GM21360 (cell line): ENCODE measurements around the gene NUDT9.
A peak's percentile ranks its signal among the peaks of the same experiment; 100 is the strongest.
"Not testable (repeated sequence)": the region's sequence is repeated elsewhere in the genome, so short reads cannot be mapped to it uniquely, and the experiment has no call there.

Source experiments
- ATAC-seq: cut with Tn5 transposase; IDR thresholded peaks from one replicate; pipeline ENCODE4 v1.9.1; 2021; ENCODE audit warnings: mild to moderate bottlenecking, moderate library complexity; ENCODE audit not compliant: unreplicated experiment

The NUDT9 gene

DNA sequence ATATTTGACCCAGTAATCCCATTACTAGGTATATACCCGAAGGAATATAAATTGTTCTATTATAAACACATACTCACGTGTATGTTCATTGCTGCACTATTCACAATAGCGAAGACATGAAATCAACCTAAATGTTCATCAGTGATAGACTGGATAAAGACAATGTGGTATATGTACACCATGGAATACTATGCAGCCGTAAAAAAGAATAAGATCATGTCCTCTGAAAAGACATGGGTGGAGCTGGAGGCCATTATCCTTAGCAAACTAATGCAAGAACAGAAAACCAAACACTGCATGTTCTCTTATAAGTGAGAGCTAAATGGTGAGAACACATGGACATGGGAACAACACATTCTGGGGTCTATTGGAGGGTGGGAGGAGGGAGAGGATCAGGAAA lies 36.5 kb downstream of the NUDT9 start:
- ATAC-seq, result no peak

DNA sequence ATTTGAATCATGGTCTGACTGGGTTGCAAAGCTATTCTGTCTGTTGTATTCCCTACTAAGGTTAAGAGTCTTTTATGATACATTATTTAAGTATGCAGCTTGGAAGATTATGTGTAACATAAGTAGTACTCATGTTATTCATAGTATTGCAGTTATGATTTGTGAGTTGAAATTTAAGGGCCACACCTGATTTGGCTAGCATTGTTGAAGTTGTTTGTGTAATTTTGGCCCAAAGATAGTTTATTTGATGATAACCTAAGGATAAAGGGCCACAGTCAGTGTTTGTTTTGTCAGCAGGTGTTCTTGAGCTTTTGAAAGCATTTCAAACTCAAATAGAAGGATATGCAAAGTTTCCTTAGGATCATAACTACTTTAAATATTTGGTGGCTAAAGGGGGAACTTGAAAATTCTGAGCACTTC lies 38.9 kb downstream of the NUDT9 start:
- ATAC-seq, result no peak

DNA sequence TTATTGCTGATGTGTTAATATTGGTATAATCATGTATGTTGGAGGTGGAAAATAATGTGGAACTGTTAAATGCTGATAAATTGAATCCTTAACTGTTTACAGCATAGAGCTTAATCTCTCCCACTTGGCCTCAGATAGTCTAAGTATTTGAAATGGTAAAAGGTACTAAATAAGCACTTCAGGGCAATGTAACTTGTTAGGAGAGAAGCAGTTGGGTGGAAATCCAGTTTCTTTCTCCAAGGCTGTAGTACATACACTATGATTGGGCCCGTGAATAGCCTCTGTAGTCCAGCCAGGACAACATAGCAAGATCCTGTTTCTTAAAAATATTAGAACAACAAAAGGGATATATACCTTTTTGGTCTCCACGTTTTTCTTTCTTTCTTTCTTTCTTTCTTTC lies 39.7 kb downstream of the NUDT9 start:
- no peak for ATAC-seq

DNA sequence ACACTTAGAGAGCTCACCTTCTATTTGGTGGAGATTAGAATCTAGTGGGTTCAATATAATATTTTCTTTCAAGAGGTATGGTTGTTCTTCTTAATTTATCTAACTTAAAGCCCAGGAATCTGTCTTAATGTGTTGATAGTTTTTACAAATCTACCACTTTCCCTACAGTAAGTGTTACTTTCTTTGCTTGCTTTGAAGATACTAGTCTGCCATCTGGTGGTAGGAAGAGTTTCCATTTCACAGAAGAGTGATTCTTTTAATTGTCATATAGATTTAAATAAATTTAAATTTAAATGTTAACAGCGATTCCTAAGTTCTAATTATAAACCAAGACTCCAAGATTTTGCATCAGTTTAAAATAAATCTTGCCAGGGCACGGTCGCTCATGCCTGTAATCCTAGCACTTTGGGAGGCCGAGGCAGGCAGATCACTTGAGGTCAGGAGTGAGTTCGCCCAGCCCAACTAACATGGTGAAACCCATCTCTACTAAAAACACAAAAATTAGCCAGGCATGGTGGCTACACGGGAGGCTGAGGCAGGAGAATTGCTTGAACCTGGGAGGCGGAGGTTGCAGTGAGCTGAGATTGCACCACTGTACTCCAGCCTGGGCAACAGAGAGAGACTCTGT lies 43.5 kb downstream of the NUDT9 start:
- ATAC-seq, result peak; percentile 55

DNA sequence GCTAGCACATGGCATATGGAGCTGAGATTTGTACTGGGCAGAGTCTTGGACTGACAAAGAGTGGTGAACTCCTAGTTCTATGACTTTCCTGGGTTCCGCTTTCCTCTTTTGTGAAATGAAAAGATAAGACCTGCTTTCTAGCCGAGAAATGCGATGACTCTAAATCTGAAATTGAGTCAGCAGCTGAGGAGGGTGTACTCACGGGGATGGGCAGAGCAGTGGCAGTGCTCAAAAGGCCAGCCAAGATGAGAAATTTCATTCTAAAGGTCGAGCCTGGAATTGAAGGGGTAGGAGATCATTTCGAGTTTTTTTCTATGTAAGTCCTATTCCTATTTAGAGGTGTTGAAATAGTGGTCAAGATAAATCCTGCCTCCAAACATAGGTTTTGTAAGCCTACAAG lies 47.0 kb downstream of the NUDT9 start:
- ATAC-seq, result no peak

DNA sequence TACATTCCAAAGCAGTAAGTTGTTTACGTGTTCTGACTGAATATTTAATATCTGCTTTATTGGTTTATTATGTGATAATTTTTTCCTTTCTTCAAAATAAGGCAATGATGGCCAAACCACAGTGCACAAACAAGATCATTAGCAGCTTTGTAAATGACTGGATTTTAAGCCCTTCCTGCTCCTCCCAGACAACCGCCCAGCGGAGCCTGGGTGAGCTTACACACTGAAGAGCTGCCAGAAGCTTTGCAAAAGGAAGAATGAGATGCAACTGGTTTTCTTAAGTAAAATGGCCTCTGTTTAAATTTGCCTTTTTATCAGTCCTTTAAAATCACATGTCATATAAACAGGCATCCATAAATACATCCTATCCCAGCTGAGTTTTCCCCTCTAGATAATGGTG lies 54.6 kb downstream of the NUDT9 start:
- no peak for ATAC-seq

DNA sequence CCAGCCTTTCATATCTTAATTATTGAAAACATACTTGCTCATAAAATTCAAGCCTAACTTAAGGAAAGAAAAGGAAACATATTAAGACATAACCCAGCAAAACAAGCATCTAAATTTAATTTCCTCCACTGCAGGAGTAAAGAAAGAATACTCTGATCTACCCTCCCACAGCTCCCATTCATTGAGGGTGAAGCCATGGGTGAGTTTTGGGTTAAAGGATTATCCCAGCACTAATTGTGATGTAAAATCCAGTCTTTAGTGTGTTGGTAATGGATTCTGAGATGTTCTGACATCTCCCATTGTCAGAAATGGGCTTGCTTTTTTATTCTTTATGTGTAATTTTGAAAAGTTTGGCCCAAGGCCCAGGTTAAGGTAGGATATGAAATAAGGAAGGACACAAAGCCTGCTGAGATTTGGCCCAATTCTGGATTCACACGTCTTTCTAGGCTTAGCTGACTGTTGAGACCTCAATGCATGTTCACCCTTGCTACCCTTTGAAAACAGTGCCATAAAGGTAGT lies 56.4 kb downstream of the NUDT9 start:
- no peak for ATAC-seq

DNA sequence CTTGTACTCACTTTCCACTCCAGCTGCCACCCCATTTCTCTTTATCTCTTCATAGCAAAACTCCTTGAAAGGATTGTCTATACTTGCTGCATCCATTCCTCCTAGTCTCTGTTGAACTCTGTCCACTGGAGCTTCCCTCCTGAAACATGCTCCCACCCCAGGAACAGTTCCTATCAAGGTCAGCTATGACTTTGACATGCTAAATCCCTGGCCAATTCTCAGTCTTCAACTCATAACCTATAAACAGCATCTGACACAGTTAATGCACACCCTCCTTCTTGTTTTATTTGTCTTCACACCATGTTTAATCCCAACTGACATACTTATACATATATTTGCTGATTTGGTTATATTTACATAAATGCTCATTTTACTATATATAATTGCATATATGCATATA lies 59.0 kb downstream of the NUDT9 start:
- no peak for ATAC-seq

DNA sequence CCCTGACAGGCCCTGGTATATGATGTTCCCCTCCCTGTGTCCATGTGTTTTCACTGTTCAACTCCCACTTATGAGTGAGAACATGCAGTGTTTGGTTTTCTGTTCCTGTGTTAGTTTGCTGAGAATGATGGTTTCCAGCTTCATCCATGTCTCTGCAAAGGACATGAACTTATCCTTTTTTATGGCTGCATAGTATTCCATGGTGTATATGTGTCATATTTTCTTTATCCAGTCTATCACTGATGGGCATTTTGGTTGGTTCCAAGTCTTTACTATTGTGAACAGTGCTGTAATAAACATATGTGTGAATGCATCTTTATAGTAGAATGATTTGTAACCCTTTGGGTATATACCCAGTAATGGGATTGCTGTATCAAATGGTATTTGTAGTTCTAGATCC lies 60.9 kb downstream of the NUDT9 start:
- ATAC-seq, result not testable (repeated sequence)

DNA sequence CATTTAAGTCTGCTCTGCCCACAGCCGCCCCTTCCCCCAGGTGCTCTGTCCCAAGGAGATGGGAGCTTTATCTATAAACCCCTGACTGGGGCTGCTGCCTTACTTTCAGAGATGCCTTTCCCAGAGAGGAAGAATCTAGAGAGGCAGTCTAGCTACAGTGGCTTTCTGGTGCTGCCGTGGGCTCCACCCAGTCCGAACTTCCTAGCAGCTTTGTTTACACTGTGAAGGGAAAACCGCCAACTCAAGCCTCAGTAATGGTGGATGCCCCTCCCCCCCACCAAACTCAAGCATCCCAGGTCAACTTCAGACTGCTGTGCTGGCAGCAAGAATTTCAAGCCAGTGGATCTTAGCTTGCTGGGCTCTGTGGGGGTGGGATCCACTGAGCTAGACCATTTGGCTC lies 66.3 kb downstream of the NUDT9 start:
- not testable (repeated sequence) for ATAC-seq

DNA sequence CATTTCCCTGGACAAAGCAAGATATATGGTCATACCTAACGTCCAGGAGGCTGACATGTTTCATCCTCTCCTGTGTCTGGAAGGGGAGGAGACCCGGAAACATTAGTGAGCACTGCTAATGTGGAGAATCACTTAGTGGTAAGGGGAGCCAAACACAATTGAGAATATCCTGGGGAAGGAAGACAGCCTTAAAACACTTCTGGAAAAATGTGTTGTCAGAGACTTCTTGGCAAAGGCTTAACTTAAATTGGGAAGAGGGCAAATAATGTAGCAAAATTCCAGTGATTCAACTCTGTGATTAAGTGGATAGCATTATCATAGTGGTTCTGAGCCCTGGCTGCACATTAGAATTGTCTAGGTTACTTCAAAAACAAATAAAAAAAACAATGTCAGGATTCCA lies 67.3 kb downstream of the NUDT9 start:
- no peak for ATAC-seq

DNA sequence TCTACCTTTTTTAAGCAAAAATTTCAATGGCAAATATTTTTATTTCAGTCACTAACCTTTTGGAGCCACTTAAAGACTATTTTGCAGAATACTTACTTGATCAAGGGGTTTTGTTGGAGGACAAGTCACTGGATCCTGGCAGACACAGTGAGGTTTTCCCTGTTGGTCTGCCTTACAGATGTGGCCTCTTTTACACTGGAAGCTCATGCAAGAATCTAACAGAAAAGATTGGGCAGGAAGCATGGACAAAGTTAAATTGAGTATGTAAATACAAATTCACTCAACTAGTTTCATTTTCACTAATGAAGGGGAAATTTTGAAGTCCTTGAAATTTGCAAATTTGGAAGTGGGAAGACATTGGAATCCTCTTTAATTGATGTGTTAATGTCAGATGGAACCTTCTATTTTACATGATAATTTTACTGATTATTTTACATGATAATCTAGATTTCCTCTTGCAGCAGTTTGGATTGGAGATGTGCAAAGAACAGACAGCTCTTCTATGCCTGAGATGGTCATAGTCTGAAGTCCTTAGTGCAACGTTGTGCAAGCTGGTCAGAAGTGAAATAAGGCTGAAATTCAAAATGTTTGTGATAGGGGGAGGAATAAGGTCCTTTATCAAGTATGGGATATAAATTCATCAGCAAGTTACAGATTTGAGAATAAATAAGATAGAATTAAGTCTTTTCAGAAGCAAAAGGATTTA lies 68.4 kb downstream of the NUDT9 start:
- no peak for ATAC-seq

DNA sequence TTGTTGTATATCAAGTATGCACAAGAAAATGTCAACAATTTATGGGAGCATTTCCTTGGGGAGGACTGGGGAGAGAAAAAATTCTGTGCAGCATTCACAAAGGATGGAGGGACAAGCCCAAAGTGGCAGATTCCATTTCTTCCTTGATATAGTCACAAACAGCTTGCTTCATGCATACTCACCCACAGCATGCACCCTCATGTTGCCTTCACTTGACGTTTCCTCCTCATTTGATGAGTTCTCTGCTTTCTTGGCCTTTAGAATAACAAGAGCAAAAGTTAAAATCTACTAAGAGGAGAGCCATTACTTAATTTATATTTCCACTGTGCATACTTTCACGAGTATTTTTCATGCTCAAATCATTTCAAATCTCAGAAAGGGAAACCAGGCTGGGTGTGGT lies 69.1 kb downstream of the NUDT9 start:
- no peak for ATAC-seq

DNA sequence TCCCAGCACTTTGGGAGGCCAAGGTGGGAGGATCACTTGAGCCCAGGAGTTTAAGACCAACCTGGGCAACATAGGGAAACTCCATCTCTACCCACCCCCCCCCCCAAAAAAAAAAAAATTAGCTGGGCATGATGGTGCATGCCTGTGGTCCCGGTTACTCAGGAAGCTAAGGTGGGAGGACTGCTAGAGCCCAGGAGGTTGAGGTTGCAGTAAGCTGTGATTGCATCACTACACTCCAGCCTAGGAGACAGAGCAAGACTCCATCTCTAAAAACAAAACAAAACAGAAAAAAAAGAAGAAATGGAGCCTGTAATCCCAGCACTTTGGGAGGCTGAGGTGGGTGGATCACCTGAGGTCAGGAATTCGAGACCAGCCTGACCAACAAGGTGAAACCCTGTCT lies 69.5 kb downstream of the NUDT9 start:
- not testable (repeated sequence) for ATAC-seq

DNA sequence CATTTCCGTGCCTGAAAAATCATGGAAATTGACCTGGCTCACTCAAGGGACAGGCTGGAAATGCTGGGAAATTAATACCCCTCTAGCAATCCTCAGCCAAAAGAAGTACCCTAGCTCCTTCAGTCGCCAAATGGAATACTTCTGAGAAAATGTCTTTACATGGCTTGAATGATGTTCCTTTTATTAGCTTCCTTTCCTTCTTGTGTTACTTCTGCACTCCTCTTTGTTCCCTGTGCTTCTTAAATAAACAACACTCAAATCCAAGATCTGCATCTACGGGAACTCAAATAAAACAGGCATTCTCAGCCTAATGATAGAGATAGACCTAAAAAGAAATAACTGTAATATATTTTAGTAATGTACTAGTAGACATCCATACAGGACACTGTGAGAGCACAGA lies 70.7 kb downstream of the NUDT9 start:
- no peak for ATAC-seq

DNA sequence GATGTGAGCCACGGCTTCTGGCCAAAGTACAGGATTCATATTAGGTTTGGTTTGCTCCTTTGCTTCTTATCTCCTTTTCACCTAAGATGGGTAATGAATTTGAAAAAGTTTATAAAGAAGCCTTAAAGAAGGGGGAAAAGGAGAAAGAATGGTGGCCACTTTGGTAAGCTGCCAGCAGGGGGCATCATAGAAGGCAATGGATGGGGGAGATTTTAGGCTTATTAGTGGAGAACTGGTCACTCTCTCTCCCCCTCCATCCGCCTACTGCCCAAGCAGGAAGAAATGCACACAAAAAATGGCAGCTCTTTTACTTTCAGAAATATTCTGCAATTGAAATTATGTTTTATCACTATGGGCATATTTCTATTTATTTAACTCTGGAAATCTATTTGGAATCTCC lies 74.8 kb downstream of the NUDT9 start:
- no peak for ATAC-seq

DNA sequence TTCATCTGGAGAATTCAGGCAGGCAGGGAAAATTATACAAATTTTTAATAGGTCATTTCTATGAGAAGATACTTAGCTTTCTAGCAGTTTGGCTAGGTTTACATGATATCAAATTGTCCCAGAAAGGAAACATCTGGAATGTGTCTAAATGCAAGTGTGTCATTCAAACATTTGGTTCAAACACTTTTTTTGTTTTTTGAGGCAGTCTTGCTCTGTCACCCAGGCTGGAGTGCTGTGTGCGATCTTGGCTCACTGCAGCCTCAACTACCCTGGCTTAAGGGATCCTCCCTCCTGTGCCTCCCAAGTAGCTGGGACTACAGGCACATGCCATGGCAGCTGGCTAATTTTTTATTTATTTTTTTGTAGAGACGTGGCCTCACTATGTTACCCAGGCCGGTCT lies 75.2 kb downstream of the NUDT9 start:
- ATAC-seq, result no peak

DNA sequence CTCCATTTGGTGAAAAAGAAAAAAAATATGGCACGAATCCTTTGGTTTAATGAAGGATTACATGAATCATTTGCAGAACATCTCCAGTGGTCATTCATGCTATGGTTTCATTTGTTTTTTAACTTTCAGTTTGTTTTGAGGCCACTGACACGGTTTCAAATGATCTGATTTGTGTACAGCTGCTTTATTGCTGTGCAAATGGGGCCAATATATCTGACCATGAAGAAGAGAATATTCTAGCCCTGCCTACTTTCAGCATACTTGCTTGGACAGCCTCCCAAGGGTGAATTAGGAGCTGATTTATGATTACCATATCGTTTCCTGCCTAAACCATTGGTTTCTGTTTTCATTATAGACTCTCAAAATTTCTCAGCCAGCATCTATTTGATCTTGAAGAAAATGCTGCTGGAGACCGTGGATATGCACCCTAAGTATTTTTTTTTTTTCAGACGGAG lies 76.1 kb downstream of the NUDT9 start:
- no peak for ATAC-seq

DNA sequence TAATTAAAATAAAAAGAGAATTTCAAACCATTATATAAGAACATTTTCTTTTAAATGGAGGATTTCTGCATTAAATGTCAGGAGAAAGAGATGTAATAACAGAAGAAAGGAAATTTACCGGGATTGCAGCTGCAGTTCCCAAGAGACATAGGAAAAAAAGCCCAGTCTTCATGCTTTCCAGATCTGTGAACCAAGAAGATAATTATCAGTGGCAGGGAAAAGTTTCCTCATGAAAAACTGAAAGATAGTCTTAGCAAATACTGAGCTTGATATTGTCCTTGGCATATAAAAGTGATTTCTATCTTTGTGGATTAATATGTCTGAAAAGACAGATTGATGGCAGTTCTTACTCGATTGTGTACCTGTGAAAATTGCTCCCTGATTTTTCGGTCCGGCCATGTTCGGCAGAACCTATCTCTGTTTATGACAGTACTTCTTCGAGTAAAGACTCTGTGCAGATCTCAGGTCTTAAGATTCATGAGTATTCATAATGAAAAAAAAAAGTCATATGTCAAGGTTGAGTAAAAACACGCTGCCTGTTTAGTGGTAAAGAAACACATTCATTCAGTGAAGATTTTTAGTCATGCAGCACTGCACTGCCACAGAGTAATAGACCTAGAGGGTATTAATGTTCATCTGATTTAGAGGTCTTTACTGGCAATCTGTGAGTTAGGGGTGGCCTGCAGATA lies 77.2 kb downstream of the NUDT9 start:
- peak; percentile 87 for ATAC-seq

DNA sequence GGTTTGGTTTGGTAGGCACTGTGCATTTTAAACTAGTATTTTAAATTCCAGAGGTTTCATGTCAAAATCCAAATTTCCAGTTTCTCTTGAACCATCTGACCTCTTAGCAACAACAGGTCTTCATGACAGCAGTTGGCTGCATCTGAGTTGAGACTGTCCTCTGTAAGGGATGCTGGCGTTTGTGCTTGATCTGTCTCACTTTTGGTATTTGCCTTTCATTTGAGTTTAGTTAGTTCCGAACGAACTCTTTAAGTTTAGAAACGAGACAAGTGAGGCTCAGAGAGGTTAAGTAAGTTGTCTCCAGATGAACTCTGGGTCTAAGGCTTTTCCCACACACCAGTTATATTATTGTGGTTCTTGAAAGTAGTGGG lies 77.7 kb downstream of the NUDT9 start:
- peak; percentile 51 for ATAC-seq

DNA sequence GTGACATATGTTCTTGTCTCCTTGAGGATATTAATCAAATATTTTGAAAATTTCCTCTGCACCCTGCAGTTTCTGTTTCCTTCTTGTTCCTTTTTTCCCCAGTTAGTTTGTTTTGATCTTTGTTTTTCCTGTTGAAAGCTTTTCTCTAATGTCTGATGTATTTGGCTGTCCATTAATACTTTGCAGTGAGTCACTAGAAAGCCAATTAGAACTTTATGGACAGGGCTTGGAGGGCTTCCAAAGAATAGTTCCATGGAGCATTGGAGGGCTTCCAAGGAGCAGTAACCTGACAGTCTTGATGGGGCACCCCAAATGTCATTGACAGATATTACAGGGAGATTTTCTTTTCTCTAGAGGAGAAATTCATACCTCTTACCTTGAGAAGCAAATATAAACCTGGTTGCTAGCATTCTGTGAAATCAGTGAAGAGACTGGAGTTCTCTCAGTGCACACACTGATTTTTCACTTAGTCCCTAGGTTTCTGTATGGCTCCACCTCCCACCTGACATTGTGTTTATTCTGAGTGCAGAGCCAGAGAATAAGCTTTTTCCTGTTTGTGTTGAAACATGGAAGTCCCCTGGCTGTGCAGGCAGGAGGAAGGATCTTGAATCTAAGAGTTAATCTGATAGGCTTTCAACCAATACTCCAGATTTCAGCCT lies 80.3 kb downstream of the NUDT9 start:
- ATAC-seq, result no peak

DNA sequence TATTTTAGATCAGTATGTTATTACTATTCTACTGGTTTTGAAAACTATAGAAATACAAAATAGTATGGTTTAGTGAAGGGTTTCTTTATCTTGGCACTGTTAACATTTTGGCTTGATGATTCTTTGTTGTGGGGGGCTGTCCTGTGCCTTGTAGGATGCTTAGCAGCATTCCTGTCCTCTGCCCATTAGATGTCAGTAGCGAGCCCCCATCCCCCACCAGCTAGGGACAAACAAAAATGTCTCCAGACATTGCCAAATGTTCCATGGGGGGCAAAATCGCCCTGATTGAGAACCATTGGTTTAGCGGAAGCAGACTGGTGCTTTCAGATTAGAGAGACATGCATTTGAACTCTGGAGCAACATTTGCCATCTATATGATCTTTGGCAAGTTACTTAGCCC lies 83.5 kb downstream of the NUDT9 start:
- ATAC-seq, result no peak
